ENCODE data around the gene HSD17B11.

HSD17B11 gene

GRCh38 chr4:87375719-87376291 is 15.2 kb downstream of the HSD17B11 start:
- peak; percentile 80 for TF ChIP-seq CTCF (conservative IDR thresholded peaks at IDR 0.05; ENCODE audit: control insufficient read depth, insufficient read depth, low read depth, low read length)
- H3K4me3 ChIP-seq (ENCODE audit: control insufficient read depth, low read depth, low read length), result no peak overlapping the region
- DNase-seq (ENCODE audit: low read depth), result peak; percentile 90

GRCh38 chr4:87370068-87370467 is 20.9 kb downstream of the HSD17B11 start:
- no peak for DNase-seq (ENCODE audit: low read depth)
- no peak for TF ChIP-seq CTCF (conservative IDR thresholded peaks at IDR 0.05; ENCODE audit: control insufficient read depth, insufficient read depth, low read depth, low read length)
- no peak overlapping the region for H3K4me3 ChIP-seq (ENCODE audit: control insufficient read depth, low read depth, low read length)

- H3K4me3 ChIP-seq (ENCODE audit: control insufficient read depth, low read depth, low read length), result no peak overlapping the region
- no peak for TF ChIP-seq CTCF (conservative IDR thresholded peaks at IDR 0.05; ENCODE audit: control insufficient read depth, insufficient read depth, low read depth, low read length)
- no peak for DNase-seq (ENCODE audit: low read depth)
Measured at GRCh38 chr4:87366521-87367162, 24.3 kb downstream of the HSD17B11 start.

GRCh38 chr4:87365348-87365747 is 25.6 kb downstream of the HSD17B11 start:
- no peak for TF ChIP-seq CTCF (conservative IDR thresholded peaks at IDR 0.05; ENCODE audit: control insufficient read depth, insufficient read depth, low read depth, low read length)
- no peak for DNase-seq (ENCODE audit: low read depth)
- no peak overlapping the region for H3K4me3 ChIP-seq (ENCODE audit: control insufficient read depth, low read depth, low read length)

- DNase-seq (ENCODE audit: low read depth), result no peak
- no peak overlapping the region for H3K4me3 ChIP-seq (ENCODE audit: control insufficient read depth, low read depth, low read length)
- TF ChIP-seq CTCF (conservative IDR thresholded peaks at IDR 0.05; ENCODE audit: control insufficient read depth, insufficient read depth, low read depth, low read length), result no peak
Measured at GRCh38 chr4:87363552-87363951, 27.4 kb downstream of the HSD17B11 start.

- no peak overlapping the region for H3K4me3 ChIP-seq (ENCODE audit: control insufficient read depth, low read depth, low read length)
- no peak for DNase-seq (ENCODE audit: low read depth)
- TF ChIP-seq CTCF (conservative IDR thresholded peaks at IDR 0.05; ENCODE audit: control insufficient read depth, insufficient read depth, low read depth, low read length), result no peak
Measured at GRCh38 chr4:87360338-87360935, 30.6 kb downstream of the HSD17B11 start.

Data from fibroblast of mammary gland (primary cell).